ENCODE data around the gene APEH.

- TF ChIP-seq POLR2AphosphoS5 (IDR thresholded peaks at IDR 0.05; ENCODE audit: borderline replicate concordance, low read depth, low read length) (no peak), EZH2 (IDR thresholded peaks at IDR 0.05) (no peak), FOXP2 (optimal IDR thresholded peaks at IDR 0.05; ENCODE audit: control extremely low read depth, extremely low read length, insufficient read depth) (no peak)
Measured at GRCh38 chr3:49644684-49645083, 29.5 kb upstream of the APEH start.

Data from SK-N-MC (cell line).